Left lung (tissue), 10 donors: ENCODE data around the gene RANBP17. TPM values are rescaled to one million over a fixed set of nuclear protein-coding genes. Genes with fewer than 3 reads are reported as not detected.
A peak's percentile ranks its signal among the peaks of the same experiment; 100 is the strongest.

Experiments
- ATAC-seq: fragments of 200-7000 bp; cut with Tn5 transposase; one replicate; pipeline ENCODE4 v1.9.1; 2020; ENCODE audit warnings: moderate library complexity
- DNase-seq, 4 donors: peaks; one replicate each; pipeline ENCODE4 v3.0.0-alpha.2; 2013 to 2020
- H3K27ac ChIP-seq, 2 donors: fragments of 200-600 bp; sonication (generic) in 1 of 2; one replicate each; pipeline versions ENCODE4 v1.5.0 to v1.8.0; 2020 to 2021
- H3K27me3 ChIP-seq, 2 donors: fragments of 200-600 bp; sonication (generic) in 1 of 2; one replicate each; pipeline versions ENCODE4 v1.5.0 to v1.8.0; 2020 to 2021
- H3K36me3 ChIP-seq, 2 donors: fragments of 200-600 bp; sonication (generic) in 1 of 2; one replicate each; pipeline versions ENCODE4 v1.5.0 to v1.8.0; 2020 to 2021
- H3K4me1 ChIP-seq, 2 donors: fragments of 200-600 bp; one replicate each; pipeline ENCODE4 v1.8.0; 2021
- H3K4me3 ChIP-seq, 2 donors: fragments of 200-600 bp; sonication (generic) in 1 of 2; one replicate each; pipeline versions ENCODE4 v1.5.0 to v1.8.0; 2020 to 2021; ENCODE audit warnings: mild to moderate bottlenecking in 1 of 2
- H3K9me3 ChIP-seq, 2 donors: fragments of 200-600 bp; sonication (generic) in 1 of 2; one replicate each; pipeline versions ENCODE4 v1.5.0 to v1.8.0; 2020 to 2021
- intact Hi-C, 2 donors: fragments of 100-400 bp; cut with DNase I; formaldehyde crosslinking; loops; one replicate each; pipeline versions ENCODE4 v1.11.2 to v1.14.2; 2022
- polyA plus RNA-seq, 6 donors: library from polyadenylated mRNA; unstranded; fragments of 120-200 nt; gene quantifications; one replicate each; pipeline ENCODE4 v1.2.1, GENCODE V29; 2013; ENCODE audit not compliant: insufficient read length in 6 of 6
- total RNA-seq, 2 donors: library from RNA; stranded (reverse); fragmentation: NEBNext Ultra II Directional; extraction: Animal tissue kit (Norgen Biotek cat#: 25700); gene quantifications; one replicate each; pipeline ENCODE4 v1.2.1, GENCODE V29; 2021
- TF ChIP-seq, protein P1 (sequence below), 2 donors: fragments of 200-600 bp; sonication (generic) in 1 of 2; IDR thresholded peaks; one replicate each; pipeline versions ENCODE4 v1.5.0 to v1.8.0; 2021; ENCODE audit warnings: antibody characterized with exemption in 2 of 2
- donor health status: DM: no; HTN: yes; CAD: no.
- donor health status: DM: no; HTN: no; CAD: no.

The RANBP17 gene
- total and polyA plus RNA-seq, 8 donors, result 17.0 to 44.5 (median 33.7) TPM

DNA sequence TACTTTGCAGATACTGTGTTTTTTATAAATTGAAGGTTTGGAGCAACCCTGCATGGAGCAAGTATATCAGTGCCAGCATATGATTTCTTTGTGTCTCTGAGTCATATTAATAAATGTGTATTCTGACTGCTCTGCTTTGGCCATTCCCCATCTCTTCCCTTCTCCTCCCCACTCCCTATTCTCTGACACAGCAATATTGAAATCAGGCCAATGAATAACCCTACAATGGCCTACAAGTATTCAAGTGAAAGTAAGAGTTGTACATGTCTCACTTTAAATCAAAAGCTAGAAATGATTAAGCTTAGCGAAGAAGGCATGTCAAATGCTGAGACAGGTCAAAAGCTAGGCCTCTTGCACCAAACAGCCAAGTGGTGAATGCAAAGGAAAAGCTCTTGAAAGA, 365.0 kb downstream of the RANBP17 start:
- ATAC-seq, result no peak
- DNase-seq, result no peak

DNA sequence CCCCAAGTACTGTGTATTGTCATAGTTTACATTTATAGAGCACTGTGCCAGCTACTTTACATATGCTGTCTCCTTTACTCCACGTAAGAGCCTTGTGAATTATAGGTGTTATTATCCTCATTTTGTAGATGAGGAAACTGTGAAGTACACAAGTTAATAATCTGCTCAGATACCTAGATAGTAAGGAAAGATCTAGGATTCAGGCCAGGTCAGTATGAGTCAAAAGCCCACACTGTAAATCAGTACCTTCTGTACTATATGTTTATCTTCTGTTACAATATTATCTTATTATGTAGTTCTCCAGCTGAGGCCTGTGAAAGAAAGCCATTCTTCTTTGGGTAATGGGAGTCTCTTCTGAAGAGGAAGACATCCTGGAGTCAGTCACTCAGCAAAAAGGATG, 374.8 kb downstream of the RANBP17 start:
- TF ChIP-seq, protein P1, sequence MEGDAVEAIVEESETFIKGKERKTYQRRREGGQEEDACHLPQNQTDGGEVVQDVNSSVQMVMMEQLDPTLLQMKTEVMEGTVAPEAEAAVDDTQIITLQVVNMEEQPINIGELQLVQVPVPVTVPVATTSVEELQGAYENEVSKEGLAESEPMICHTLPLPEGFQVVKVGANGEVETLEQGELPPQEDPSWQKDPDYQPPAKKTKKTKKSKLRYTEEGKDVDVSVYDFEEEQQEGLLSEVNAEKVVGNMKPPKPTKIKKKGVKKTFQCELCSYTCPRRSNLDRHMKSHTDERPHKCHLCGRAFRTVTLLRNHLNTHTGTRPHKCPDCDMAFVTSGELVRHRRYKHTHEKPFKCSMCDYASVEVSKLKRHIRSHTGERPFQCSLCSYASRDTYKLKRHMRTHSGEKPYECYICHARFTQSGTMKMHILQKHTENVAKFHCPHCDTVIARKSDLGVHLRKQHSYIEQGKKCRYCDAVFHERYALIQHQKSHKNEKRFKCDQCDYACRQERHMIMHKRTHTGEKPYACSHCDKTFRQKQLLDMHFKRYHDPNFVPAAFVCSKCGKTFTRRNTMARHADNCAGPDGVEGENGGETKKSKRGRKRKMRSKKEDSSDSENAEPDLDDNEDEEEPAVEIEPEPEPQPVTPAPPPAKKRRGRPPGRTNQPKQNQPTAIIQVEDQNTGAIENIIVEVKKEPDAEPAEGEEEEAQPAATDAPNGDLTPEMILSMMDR (IDR thresholded peaks at IDR 0.05), result no peak
- no peaks in the 10 kb centered on the region for H3K36me3 ChIP-seq
- H3K4me1 ChIP-seq, result no peaks in the 10 kb centered on the region
- no peak overlapping the region for H3K4me3 ChIP-seq
- ATAC-seq (no peak), DNase-seq (no peak)
- no peaks in the 10 kb centered on the region for H3K9me3 ChIP-seq
- no peak overlapping the region for H3K27ac ChIP-seq
- intact Hi-C loops, result no loop called here
- H3K27me3 ChIP-seq, result no peaks in the 10 kb centered on the region

More for the DNA sequence above, 365.0 kb downstream of the RANBP17 start:
- Histone ChIP-seq H3K4me1 (no peaks in the 10 kb centered on the region), H3K36me3 (no peaks in the 10 kb centered on the region), H3K4me3 (no peak overlapping the region), H3K27me3 (no peaks in the 10 kb centered on the region), H3K27ac (no peak overlapping the region), H3K9me3 (no peaks in the 10 kb centered on the region)
- intact Hi-C loops, result no loop called here
- TF ChIP-seq, protein P1 (IDR thresholded peaks at IDR 0.05), result no peak

DNA sequence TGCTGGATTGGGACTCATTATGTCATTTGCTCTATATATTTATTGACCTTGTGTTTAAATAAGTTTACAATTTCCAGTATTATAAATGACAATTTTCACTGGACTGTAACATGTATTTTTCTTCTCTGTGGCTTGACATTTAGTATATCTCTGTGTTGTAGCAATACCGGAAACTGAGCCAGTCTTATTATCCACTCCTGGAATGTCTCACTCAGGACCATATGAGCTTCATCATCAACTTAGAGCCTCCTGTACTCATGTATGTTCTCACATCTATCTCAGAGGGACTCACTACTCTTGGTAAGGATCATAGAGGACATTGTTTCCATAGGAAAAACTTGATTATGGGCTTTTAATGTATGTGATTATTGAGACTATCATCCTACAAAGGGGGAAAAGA, 380.7 kb downstream of the RANBP17 start:
- no peak for ATAC-seq
- TF ChIP-seq, protein P1 (IDR thresholded peaks at IDR 0.05), result no peak
- peaks cover 0 to under 1% of the 10 kb centered on the region in 2 donors for H3K9me3 ChIP-seq
- DNase-seq, result peak in 1 of 4 donors; percentile 9
- H3K36me3 ChIP-seq, result no peaks in the 10 kb centered on the region
- no peak overlapping the region for H3K4me3 ChIP-seq
- H3K27me3 ChIP-seq, result no peaks in the 10 kb centered on the region
- intact Hi-C loops, result no loop called here
- H3K4me1 ChIP-seq, result no peaks in the 10 kb centered on the region
- H3K27ac ChIP-seq, result no peak overlapping the region

DNA sequence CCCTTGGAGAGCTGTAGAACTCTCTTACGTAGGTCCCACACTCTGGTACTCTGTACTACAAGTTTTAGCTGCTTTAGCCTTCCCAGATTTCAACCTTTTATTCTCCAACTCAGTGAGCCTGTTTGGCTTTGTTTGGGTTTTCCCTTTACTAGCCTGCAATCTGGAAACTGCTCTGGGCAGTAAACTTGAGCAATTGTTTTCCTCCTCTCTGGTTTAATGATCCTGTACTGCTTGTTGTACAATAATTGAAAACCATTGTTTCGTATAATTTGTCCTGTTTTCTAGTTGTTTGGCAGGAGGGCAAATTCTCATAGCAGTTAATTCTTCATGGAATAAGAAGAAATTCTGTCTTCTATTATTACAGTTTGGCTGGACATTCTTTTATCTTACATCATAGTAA, 384.4 kb downstream of the RANBP17 start:
- DNase-seq (no peak), ATAC-seq (no peak)
- Histone ChIP-seq H3K27ac (no peak overlapping the region), H3K27me3 (no peaks in the 10 kb centered on the region), H3K4me1 (no peaks in the 10 kb centered on the region), H3K36me3 (no peaks in the 10 kb centered on the region), H3K9me3 (peaks cover 0 to 19% of the 10 kb centered on the region in 2 donors), H3K4me3 (no peak overlapping the region)
- TF ChIP-seq, protein P1 (IDR thresholded peaks at IDR 0.05), result no peak
- intact Hi-C loops, result no loop called here

DNA sequence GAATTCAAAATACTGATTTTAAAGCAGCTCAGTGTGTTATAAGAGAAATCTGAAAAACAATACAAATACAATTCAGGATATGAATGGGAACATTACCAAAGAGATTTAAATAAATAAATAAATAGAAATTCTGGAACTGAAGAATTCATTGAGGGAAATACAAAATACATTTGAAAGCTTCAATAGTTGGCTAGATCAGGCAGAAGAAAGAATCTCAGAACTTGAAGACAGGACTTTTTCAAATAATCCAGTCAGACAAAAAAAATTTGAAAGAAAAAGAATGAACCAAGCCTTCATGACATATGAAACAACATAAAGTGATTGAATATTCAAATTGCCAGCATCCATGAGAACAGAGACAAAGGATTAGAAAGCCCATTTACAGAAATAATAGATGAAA, 387.6 kb downstream of the RANBP17 start:
- Histone ChIP-seq H3K36me3 (no peaks in the 10 kb centered on the region), H3K9me3 (peaks cover 0 to 19% of the 10 kb centered on the region in 2 donors), H3K4me3 (no peak overlapping the region), H3K27me3 (no peaks in the 10 kb centered on the region), H3K27ac (no peak overlapping the region), H3K4me1 (no peaks in the 10 kb centered on the region)
- intact Hi-C loops, result no loop called here
- no peak for ATAC-seq
- TF ChIP-seq, protein P1 (IDR thresholded peaks at IDR 0.05), result no peak
- no peak for DNase-seq
